ENCODE results near the gene KBTBD12.
"Not testable (repeated sequence)": the region's sequence is repeated elsewhere in the genome, so short reads cannot be mapped to it uniquely, and the experiment has no call there.

The KBTBD12 gene
- total RNA-seq, result 0 reads per million in 3 donors

DNA sequence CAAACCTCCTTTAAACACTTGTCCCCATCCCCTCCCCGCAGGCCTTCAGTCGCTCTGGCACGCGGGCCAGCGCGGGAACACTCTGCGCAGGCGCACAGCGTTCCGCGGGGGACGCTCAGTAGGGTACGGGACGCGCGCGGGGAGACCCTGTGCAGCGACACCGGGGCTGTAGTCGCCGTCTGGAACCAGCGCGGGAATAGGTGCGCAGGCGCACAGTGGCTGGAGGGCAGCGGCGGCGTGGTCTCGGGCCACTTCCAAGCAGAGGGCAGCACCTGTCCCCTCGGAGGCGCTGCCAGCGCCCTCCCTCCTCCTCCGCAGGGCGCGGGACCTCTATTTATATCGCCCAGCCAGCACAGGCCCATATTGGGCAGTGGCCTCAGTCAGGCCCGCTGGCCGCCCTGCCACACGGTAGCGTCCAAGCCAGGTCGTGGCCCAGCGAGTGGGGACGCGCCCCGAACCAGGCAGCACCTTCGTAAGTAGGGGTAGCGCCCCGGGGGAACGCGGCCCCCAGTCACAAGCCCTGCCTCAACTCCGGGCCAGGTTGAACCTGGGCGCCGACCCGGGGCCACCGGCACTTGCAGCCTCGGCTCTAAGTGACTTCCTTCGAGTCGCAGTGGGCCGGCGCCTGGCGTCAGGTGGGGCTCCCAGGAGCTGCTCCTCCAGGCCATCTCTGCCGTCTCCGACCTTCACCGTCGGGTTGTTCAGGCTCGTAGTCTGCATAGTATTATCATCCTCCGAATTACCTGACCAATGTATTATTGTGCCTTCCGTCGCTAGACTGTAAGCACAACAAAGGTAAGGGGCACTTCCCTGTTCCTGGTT lies at the start of gene KBTBD12:
TSS of gene KBTBD12 (plus strand) at position 118 of the 822 bp plus-strand sequence. CDS start 7,830 bp downstream, outside the sequence.
- H3K36me3 ChIP-seq (ENCODE audit: control insufficient read depth, insufficient read depth, low read length), result no peaks in the 10 kb centered on the region
- no peak for DNase-seq
- no peaks in the 10 kb centered on the region for H3K4me1 ChIP-seq (ENCODE audit: control insufficient read depth, insufficient read depth, low read length, poor library complexity, severe bottlenecking)
- H3K27me3 ChIP-seq (replicated peaks; ENCODE audit: control insufficient read depth, insufficient read depth, low read length, poor library complexity, severe bottlenecking), result peaks cover 5% of the 10 kb centered on the region
- H3K4me3 ChIP-seq (ENCODE audit: insufficient read depth, low read depth, low read length, poor library complexity, severe bottlenecking), result no peak within 1 kb of the TSS
- no peak within 1 kb of the TSS for H3K27ac ChIP-seq (ENCODE audit: insufficient read depth, low read length, poor library complexity, severe bottlenecking)
- no peaks in the 10 kb centered on the region for H3K9me3 ChIP-seq (ENCODE audit: control insufficient read depth, low read length)

DNA sequence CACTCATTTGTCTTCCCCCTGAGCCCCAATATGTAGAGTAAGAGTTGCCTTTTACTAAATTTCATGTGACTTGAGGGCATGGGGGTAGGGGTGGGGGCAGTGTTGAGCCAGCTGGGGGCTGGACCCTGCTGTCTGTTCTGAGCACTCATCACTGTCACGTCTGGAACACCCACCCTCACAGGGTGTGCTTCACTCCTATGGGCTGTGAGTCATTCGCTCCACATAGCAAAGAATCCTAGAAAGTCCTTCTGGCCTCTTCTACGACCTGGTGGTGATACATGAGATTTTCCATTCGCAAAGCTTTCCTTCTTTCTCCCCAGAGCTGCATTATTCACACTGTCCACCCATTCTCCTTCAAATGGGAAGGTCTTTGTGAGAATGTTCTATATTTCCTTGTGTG lies 49.1 kb upstream of the KBTBD12 start:
- H3K9me3 ChIP-seq (ENCODE audit: control insufficient read depth, low read length), result no peaks in the 10 kb centered on the region
- DNase-seq, result no peak
- no peak overlapping the region for H3K27ac ChIP-seq (ENCODE audit: insufficient read depth, low read length, poor library complexity, severe bottlenecking)
- H3K4me3 ChIP-seq (ENCODE audit: insufficient read depth, low read depth, low read length, poor library complexity, severe bottlenecking), result no peak overlapping the region
- no peaks in the 10 kb centered on the region for H3K36me3 ChIP-seq (ENCODE audit: control insufficient read depth, insufficient read depth, low read length)
- H3K27me3 ChIP-seq (replicated peaks; ENCODE audit: control insufficient read depth, insufficient read depth, low read length, poor library complexity, severe bottlenecking), result no peaks in the 10 kb centered on the region
- no peaks in the 10 kb centered on the region for H3K4me1 ChIP-seq (ENCODE audit: control insufficient read depth, insufficient read depth, low read length, poor library complexity, severe bottlenecking)

DNA sequence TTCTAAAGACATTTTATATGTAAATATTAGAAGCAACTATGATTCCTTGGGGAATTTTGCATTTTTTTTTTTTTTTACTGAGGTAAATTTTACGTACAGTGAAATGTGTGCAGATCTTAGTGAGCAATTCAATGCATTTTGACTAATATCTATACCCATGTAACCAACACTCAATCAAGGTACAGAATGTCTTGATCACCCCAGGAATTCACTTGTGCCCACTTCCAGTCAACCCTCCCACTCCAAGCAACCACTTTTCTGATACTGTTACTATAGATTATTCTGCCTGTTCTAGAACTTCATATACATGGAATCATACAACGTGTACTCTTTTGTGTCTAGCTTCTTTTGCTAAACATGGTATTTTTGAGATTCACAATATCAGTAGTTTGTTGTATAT lies 47.6 kb upstream of the KBTBD12 start:
- Histone ChIP-seq H3K4me1 (ENCODE audit: control insufficient read depth, insufficient read depth, low read length, poor library complexity, severe bottlenecking) (no peaks in the 10 kb centered on the region), H3K36me3 (ENCODE audit: control insufficient read depth, insufficient read depth, low read length) (no peaks in the 10 kb centered on the region), H3K27ac (ENCODE audit: insufficient read depth, low read length, poor library complexity, severe bottlenecking) (no peak overlapping the region), H3K27me3 (replicated peaks; ENCODE audit: control insufficient read depth, insufficient read depth, low read length, poor library complexity, severe bottlenecking) (no peaks in the 10 kb centered on the region), H3K9me3 (ENCODE audit: control insufficient read depth, low read length) (no peaks in the 10 kb centered on the region), H3K4me3 (ENCODE audit: insufficient read depth, low read depth, low read length, poor library complexity, severe bottlenecking) (no peak overlapping the region)
- no peak for DNase-seq

GRCh38 chr3:127867986-127868385 lies 47.0 kb upstream of the KBTBD12 start:
- H3K4me1 ChIP-seq (ENCODE audit: control insufficient read depth, insufficient read depth, low read length, poor library complexity, severe bottlenecking), result no peaks in the 10 kb centered on the region
- no peak overlapping the region for H3K27ac ChIP-seq (ENCODE audit: insufficient read depth, low read length, poor library complexity, severe bottlenecking)
- H3K27me3 ChIP-seq (replicated peaks; ENCODE audit: control insufficient read depth, insufficient read depth, low read length, poor library complexity, severe bottlenecking), result no peaks in the 10 kb centered on the region
- H3K4me3 ChIP-seq (ENCODE audit: insufficient read depth, low read depth, low read length, poor library complexity, severe bottlenecking), result no peak overlapping the region
- no peaks in the 10 kb centered on the region for H3K36me3 ChIP-seq (ENCODE audit: control insufficient read depth, insufficient read depth, low read length)
- H3K9me3 ChIP-seq (ENCODE audit: control insufficient read depth, low read length), result no peaks in the 10 kb centered on the region
- no peak for DNase-seq

GRCh38 chr3:127870156-127870555 lies 44.9 kb upstream of the KBTBD12 start:
- no peak overlapping the region for H3K27ac ChIP-seq (ENCODE audit: insufficient read depth, low read length, poor library complexity, severe bottlenecking)
- H3K4me3 ChIP-seq (ENCODE audit: insufficient read depth, low read depth, low read length, poor library complexity, severe bottlenecking), result no peak overlapping the region
- H3K4me1 ChIP-seq (ENCODE audit: control insufficient read depth, insufficient read depth, low read length, poor library complexity, severe bottlenecking), result no peaks in the 10 kb centered on the region
- no peaks in the 10 kb centered on the region for H3K9me3 ChIP-seq (ENCODE audit: control insufficient read depth, low read length)
- no peaks in the 10 kb centered on the region for H3K27me3 ChIP-seq (replicated peaks; ENCODE audit: control insufficient read depth, insufficient read depth, low read length, poor library complexity, severe bottlenecking)
- DNase-seq, result no peak
- H3K36me3 ChIP-seq (ENCODE audit: control insufficient read depth, insufficient read depth, low read length), result no peaks in the 10 kb centered on the region

- not testable (repeated sequence) for DNase-seq; H3K27me3 ChIP-seq (replicated peaks; ENCODE audit: control insufficient read depth, insufficient read depth, low read length, poor library complexity, severe bottlenecking)
These were observed 40.9 kb upstream of the KBTBD12 start for GRCh38 chr3:127874097-127874496.

GRCh38 chr3:127881586-127881985 lies 33.4 kb upstream of the KBTBD12 start:
- H3K27ac ChIP-seq (ENCODE audit: insufficient read depth, low read length, poor library complexity, severe bottlenecking), result no peak overlapping the region
- H3K9me3 ChIP-seq (ENCODE audit: control insufficient read depth, low read length), result no peaks in the 10 kb centered on the region
- H3K36me3 ChIP-seq (ENCODE audit: control insufficient read depth, insufficient read depth, low read length), result no peaks in the 10 kb centered on the region
- H3K4me3 ChIP-seq (ENCODE audit: insufficient read depth, low read depth, low read length, poor library complexity, severe bottlenecking), result no peak overlapping the region
- no peaks in the 10 kb centered on the region for H3K4me1 ChIP-seq (ENCODE audit: control insufficient read depth, insufficient read depth, low read length, poor library complexity, severe bottlenecking)
- no peaks in the 10 kb centered on the region for H3K27me3 ChIP-seq (replicated peaks; ENCODE audit: control insufficient read depth, insufficient read depth, low read length, poor library complexity, severe bottlenecking)
- no peak for DNase-seq

More at GRCh38 chr3:127874097-127874496, 40.9 kb upstream of the KBTBD12 start:
- H3K9me3 ChIP-seq (ENCODE audit: control insufficient read depth, low read length); H3K4me3 ChIP-seq (ENCODE audit: insufficient read depth, low read depth, low read length, poor library complexity, severe bottlenecking); H3K36me3 ChIP-seq (ENCODE audit: control insufficient read depth, insufficient read depth, low read length); H3K27ac ChIP-seq (ENCODE audit: insufficient read depth, low read length, poor library complexity, severe bottlenecking); H3K4me1 ChIP-seq (ENCODE audit: control insufficient read depth, insufficient read depth, low read length, poor library complexity, severe bottlenecking): not testable (repeated sequence)

GRCh38 chr3:127884041-127884440 lies 31.0 kb upstream of the KBTBD12 start:
- no peaks in the 10 kb centered on the region for H3K9me3 ChIP-seq (ENCODE audit: control insufficient read depth, low read length)
- H3K36me3 ChIP-seq (ENCODE audit: control insufficient read depth, insufficient read depth, low read length), result no peaks in the 10 kb centered on the region
- H3K27me3 ChIP-seq (replicated peaks; ENCODE audit: control insufficient read depth, insufficient read depth, low read length, poor library complexity, severe bottlenecking), result no peaks in the 10 kb centered on the region
- DNase-seq, result no peak
- H3K27ac ChIP-seq (ENCODE audit: insufficient read depth, low read length, poor library complexity, severe bottlenecking), result no peak overlapping the region
- H3K4me1 ChIP-seq (ENCODE audit: control insufficient read depth, insufficient read depth, low read length, poor library complexity, severe bottlenecking), result no peaks in the 10 kb centered on the region
- H3K4me3 ChIP-seq (ENCODE audit: insufficient read depth, low read depth, low read length, poor library complexity, severe bottlenecking), result no peak overlapping the region

- no peaks in the 10 kb centered on the region for H3K9me3 ChIP-seq (ENCODE audit: control insufficient read depth, low read length)
- no peaks in the 10 kb centered on the region for H3K27me3 ChIP-seq (replicated peaks; ENCODE audit: control insufficient read depth, insufficient read depth, low read length, poor library complexity, severe bottlenecking)
- no peak overlapping the region for H3K4me3 ChIP-seq (ENCODE audit: insufficient read depth, low read depth, low read length, poor library complexity, severe bottlenecking)
These were observed 28.6 kb upstream of the KBTBD12 start for GRCh38 chr3:127886231-127886955.

DNA sequence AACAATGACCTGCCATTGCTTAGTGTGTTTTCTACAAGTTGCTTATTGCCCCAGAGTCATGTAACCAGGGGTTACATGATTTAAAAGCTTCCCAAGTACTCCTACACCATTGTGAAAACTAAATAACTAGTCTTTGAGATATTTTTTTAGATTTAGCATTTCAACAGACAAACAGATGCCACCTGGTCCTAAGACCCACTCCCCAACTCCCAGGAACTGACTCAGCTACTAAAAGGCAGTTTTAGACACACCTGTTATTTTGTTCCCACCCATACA lies 28.1 kb upstream of the KBTBD12 start:
- Histone ChIP-seq H3K27me3 (replicated peaks; ENCODE audit: control insufficient read depth, insufficient read depth, low read length, poor library complexity, severe bottlenecking) (no peaks in the 10 kb centered on the region), H3K36me3 (ENCODE audit: control insufficient read depth, insufficient read depth, low read length) (no peaks in the 10 kb centered on the region), H3K27ac (ENCODE audit: insufficient read depth, low read length, poor library complexity, severe bottlenecking) (no peak overlapping the region), H3K4me1 (ENCODE audit: control insufficient read depth, insufficient read depth, low read length, poor library complexity, severe bottlenecking) (no peaks in the 10 kb centered on the region), H3K9me3 (ENCODE audit: control insufficient read depth, low read length) (no peaks in the 10 kb centered on the region), H3K4me3 (ENCODE audit: insufficient read depth, low read depth, low read length, poor library complexity, severe bottlenecking) (no peak overlapping the region)
- DNase-seq, result no peak

More at GRCh38 chr3:127886231-127886955, 28.6 kb upstream of the KBTBD12 start:
- H3K36me3 ChIP-seq (ENCODE audit: control insufficient read depth, insufficient read depth, low read length), result no peaks in the 10 kb centered on the region
- DNase-seq, result no peak
- H3K27ac ChIP-seq (ENCODE audit: insufficient read depth, low read length, poor library complexity, severe bottlenecking), result no peak overlapping the region
- no peaks in the 10 kb centered on the region for H3K4me1 ChIP-seq (ENCODE audit: control insufficient read depth, insufficient read depth, low read length, poor library complexity, severe bottlenecking)

Measured in effector memory CD4-positive, alpha-beta T cell (primary cell).